RCC 7860 (cell line): ENCODE measurements around the gene PIH1D1.
A peak's percentile ranks its signal among the peaks of the same experiment; 100 is the strongest.

ENCODE experiments used
- DNase-seq: peaks from one replicate; pipeline ENCODE4 v3.0.0-alpha.2; 2015; ENCODE audit warnings: low spot score
- FAIRE-seq: peaks from 2 replicates; lab custom pipeline; 2012; peaks lifted over from hg19 to GRCh38; lab: Jason Lieb, UNC

The PIH1D1 gene

GRCh38 chr19:49421878-49422202, 29.8 kb downstream of the PIH1D1 start:
- no peak for FAIRE-seq

GRCh38 chr19:49421039-49421877, 30.4 kb downstream of the PIH1D1 start:
- FAIRE-seq = no peak
- no peak for DNase-seq

More at GRCh38 chr19:49421878-49422202, 29.8 kb downstream of the PIH1D1 start:
- no peak for DNase-seq

GRCh38 chr19:49420227-49420626, 31.4 kb downstream of the PIH1D1 start:
- DNase-seq (no peak), FAIRE-seq (no peak)

GRCh38 chr19:49419173-49419572, 32.4 kb downstream of the PIH1D1 start:
- DNase-seq (no peak), FAIRE-seq (no peak)

GRCh38 chr19:49418511-49418910, 33.1 kb downstream of the PIH1D1 start:
- FAIRE-seq = no peak
- no peak for DNase-seq

GRCh38 chr19:49417088-49417487, 34.5 kb downstream of the PIH1D1 start:
- FAIRE-seq (no peak), DNase-seq (no peak)

- no peak for DNase-seq
- FAIRE-seq = no peak
Measured at GRCh38 chr19:49415810-49416200, 35.8 kb downstream of the PIH1D1 start.

GRCh38 chr19:49415102-49415809, 36.4 kb downstream of the PIH1D1 start:
- DNase-seq (no peak), FAIRE-seq (no peak)

GRCh38 chr19:49414256-49414655, 37.4 kb downstream of the PIH1D1 start:
- DNase-seq = no peak
- FAIRE-seq = no peak

GRCh38 chr19:49413348-49413747, 38.3 kb downstream of the PIH1D1 start:
- no peak for DNase-seq
- no peak for FAIRE-seq

GRCh38 chr19:49411681-49412326, 39.8 kb downstream of the PIH1D1 start:
- FAIRE-seq (no peak), DNase-seq (no peak)

- FAIRE-seq (no peak), DNase-seq (no peak)
Measured at GRCh38 chr19:49409441-49410029, 42.1 kb downstream of the PIH1D1 start.

GRCh38 chr19:49408816-49409440, 42.7 kb downstream of the PIH1D1 start:
- FAIRE-seq = peak; percentile 60
- DNase-seq = peak; percentile 57

GRCh38 chr19:49407482-49408015, 44.1 kb downstream of the PIH1D1 start:
- no peak for FAIRE-seq
- no peak for DNase-seq

- DNase-seq = no peak
- no peak for FAIRE-seq
Measured at GRCh38 chr19:49407079-49407478, 44.5 kb downstream of the PIH1D1 start.

GRCh38 chr19:49403404-49404187, 48.0 kb downstream of the PIH1D1 start:
- FAIRE-seq (no peak), DNase-seq (no peak)

- no peak for DNase-seq
- FAIRE-seq = no peak
Measured at GRCh38 chr19:49400029-49400428, 51.6 kb downstream of the PIH1D1 start.

GRCh38 chr19:49398931-49399330, 52.7 kb downstream of the PIH1D1 start:
- FAIRE-seq (no peak), DNase-seq (no peak)

- no peak for FAIRE-seq
- DNase-seq = no peak
Measured at GRCh38 chr19:49398001-49398615, 53.5 kb downstream of the PIH1D1 start.
